Measurements from ENCODE around the gene PRKCZ.

GRCh38 chr1:2000850-2001249 lies 49.4 kb upstream of the PRKCZ start:
- TF ChIP-seq MAX (IDR thresholded peaks at IDR 0.05; ENCODE audit: low read depth, low read length) (no peak), CTCF (IDR thresholded peaks at IDR 0.05; ENCODE audit: low read depth, low read length) (no peak), POLR2A (IDR thresholded peaks at IDR 0.05; ENCODE audit: extremely low read depth, insufficient read length) (no peak), MYC (IDR thresholded peaks at IDR 0.05; ENCODE audit: low read depth, low read length) (no peak)

All from NB4 (cell line).